DOHH2 (cell line): ENCODE measurements around the gene FBXL5.

ENCODE experiments used
- CTCF ChIP-seq: fragments of 200-600 bp; sonication (generic); IDR thresholded peaks from one replicate; pipeline ENCODE4 v1.5.1; 2014; ENCODE audit warnings: antibody characterized with exemption, mild to moderate bottlenecking, low read depth, low read length; ENCODE audit not compliant: poor library complexity, severe bottlenecking
- EZH2phosphoT487 ChIP-seq: fragments of 200-600 bp; sonication (generic); IDR thresholded peaks from 2 replicates; pipeline ENCODE4 v1.6.1; 2017; ENCODE audit warnings: borderline replicate concordance, mild to moderate bottlenecking, antibody characterized with exemption, low read length, moderate library complexity, mixed read lengths

DNA sequence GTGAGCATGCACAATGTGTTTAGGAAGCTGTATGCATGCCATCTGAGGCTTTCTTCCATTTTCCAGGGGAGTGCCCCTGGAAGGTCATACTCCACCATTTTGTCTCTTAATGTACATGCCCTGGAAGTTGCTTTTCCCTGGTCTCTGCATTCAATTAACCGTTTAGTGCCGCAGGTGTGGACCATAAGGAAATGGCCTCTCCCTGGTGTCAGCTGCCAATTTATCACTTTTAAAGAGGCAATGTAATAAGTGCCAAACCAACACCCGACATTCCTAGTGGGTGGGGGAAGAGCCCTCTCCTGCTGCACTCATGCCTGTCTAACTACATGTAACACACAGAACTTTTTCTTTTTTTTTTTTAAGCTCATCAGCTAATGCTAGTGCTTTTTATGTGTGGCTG, 40.6 kb upstream of the FBXL5 start:
- TF ChIP-seq CTCF: no peak
- TF ChIP-seq EZH2phosphoT487: no peak
